Measurements from ENCODE around the gene GMCL1. TPM values are rescaled to one million over a fixed set of nuclear protein-coding genes. Genes with fewer than 3 reads are reported as not detected.

GMCL1 gene
- total and polyA plus RNA-seq, 4 donors: 6.8 to 31.1 (median 10.8) TPM

- Histone ChIP-seq H3K27ac (ENCODE audit: low read depth in 1 of 2, low read length in 1 of 2) (no peak overlapping the region), H3K4me1 (ENCODE audit: control insufficient read depth in 5 of 5, insufficient read depth in 5 of 5, low read length in 5 of 5) (peaks cover 0 to 1% (median 0%) of the 10 kb centered on the region in 5 donors), H3K36me3 (ENCODE audit: control insufficient read depth in 4 of 4, insufficient read depth in 4 of 4, low read length in 4 of 4) (peaks cover 0 to 31% (median 12%) of the 10 kb centered on the region in 4 donors), H3K9me3 (ENCODE audit: control insufficient read depth in 4 of 4, insufficient read depth in 3 of 4, low read length in 3 of 4) (no peaks in the 10 kb centered on the region), H3K27me3 (ENCODE audit: control insufficient read depth in 3 of 3, insufficient read depth in 3 of 3, low read length in 2 of 3) (no peaks in the 10 kb centered on the region), H3K9ac (ENCODE audit: insufficient read depth in 1 of 2, low read length in 2 of 2) (no peak overlapping the region), H3K4me3 (no peak overlapping the region)
- TF ChIP-seq CTCF (IDR thresholded peaks at IDR 0.05; ENCODE audit: control extremely low read depth, extremely low read depth): no peak
- ATAC-seq (ENCODE audit: insufficient read depth, low FRiP score) (no peak), DNase-seq (no peak)
- WGBS, 2 donors: 90 to 95% methylated on average over 6 of the region's 6 CpGs
Measured at GRCh38 chr2:69810550-69810949, 18.9 kb upstream of the GMCL1 start.

GRCh38 chr2:69811018-69811417 is 18.4 kb upstream of the GMCL1 start:
- Histone ChIP-seq H3K9me3 (ENCODE audit: control insufficient read depth in 4 of 4, insufficient read depth in 3 of 4, low read length in 3 of 4) (no peaks in the 10 kb centered on the region), H3K4me1 (ENCODE audit: control insufficient read depth in 5 of 5, insufficient read depth in 5 of 5, low read length in 5 of 5) (peaks cover 0 to 1% (median 0%) of the 10 kb centered on the region in 5 donors), H3K27ac (ENCODE audit: low read depth in 1 of 2, low read length in 1 of 2) (no peak overlapping the region), H3K27me3 (ENCODE audit: control insufficient read depth in 3 of 3, insufficient read depth in 3 of 3, low read length in 2 of 3) (no peaks in the 10 kb centered on the region), H3K4me3 (no peak overlapping the region), H3K9ac (ENCODE audit: insufficient read depth in 1 of 2, low read length in 2 of 2) (no peak overlapping the region), H3K36me3 (ENCODE audit: control insufficient read depth in 4 of 4, insufficient read depth in 4 of 4, low read length in 4 of 4) (peaks cover 0 to 30% (median 12%) of the 10 kb centered on the region in 4 donors)
- no peak for DNase-seq
- 86 to 92% methylated on average over 5 of the region's 5 CpGs for WGBS, 2 donors
- no peak for ATAC-seq (ENCODE audit: insufficient read depth, low FRiP score)
- no peak for TF ChIP-seq CTCF (IDR thresholded peaks at IDR 0.05; ENCODE audit: control extremely low read depth, extremely low read depth)

GRCh38 chr2:69811591-69811990 is 17.9 kb upstream of the GMCL1 start:
- H3K27me3 ChIP-seq (ENCODE audit: control insufficient read depth in 3 of 3, insufficient read depth in 3 of 3, low read length in 2 of 3): no peaks in the 10 kb centered on the region
- H3K4me3 ChIP-seq: no peak overlapping the region
- peaks cover 0 to 1% (median 0%) of the 10 kb centered on the region in 5 donors for H3K4me1 ChIP-seq (ENCODE audit: control insufficient read depth in 5 of 5, insufficient read depth in 5 of 5, low read length in 5 of 5)
- ATAC-seq (ENCODE audit: insufficient read depth, low FRiP score) (no peak), DNase-seq (no peak)
- H3K9ac ChIP-seq (ENCODE audit: insufficient read depth in 1 of 2, low read length in 2 of 2): no peak overlapping the region
- H3K27ac ChIP-seq (ENCODE audit: low read depth in 1 of 2, low read length in 1 of 2): no peak overlapping the region
- WGBS, 2 donors: 88 to 93% methylated on average over 3 of the region's 3 CpGs
- H3K36me3 ChIP-seq (ENCODE audit: control insufficient read depth in 4 of 4, insufficient read depth in 4 of 4, low read length in 4 of 4): peaks cover 0 to 26% (median 12%) of the 10 kb centered on the region in 4 donors
- no peaks in the 10 kb centered on the region for H3K9me3 ChIP-seq (ENCODE audit: control insufficient read depth in 4 of 4, insufficient read depth in 3 of 4, low read length in 3 of 4)
- no peak for TF ChIP-seq CTCF (IDR thresholded peaks at IDR 0.05; ENCODE audit: control extremely low read depth, extremely low read depth)

GRCh38 chr2:69815717-69816116 is 13.7 kb upstream of the GMCL1 start:
- DNase-seq (no peak), ATAC-seq (ENCODE audit: insufficient read depth, low FRiP score) (no peak)
- Histone ChIP-seq H3K9ac (ENCODE audit: insufficient read depth in 1 of 2, low read length in 2 of 2) (no peak overlapping the region), H3K27ac (ENCODE audit: low read depth in 1 of 2, low read length in 1 of 2) (no peak overlapping the region), H3K4me1 (ENCODE audit: control insufficient read depth in 5 of 5, insufficient read depth in 5 of 5, low read length in 5 of 5) (peaks cover 0 to 18% (median 2%) of the 10 kb centered on the region in 5 donors), H3K27me3 (ENCODE audit: control insufficient read depth in 3 of 3, insufficient read depth in 3 of 3, low read length in 2 of 3) (no peaks in the 10 kb centered on the region), H3K9me3 (ENCODE audit: control insufficient read depth in 4 of 4, insufficient read depth in 3 of 4, low read length in 3 of 4) (no peaks in the 10 kb centered on the region), H3K36me3 (ENCODE audit: control insufficient read depth in 4 of 4, insufficient read depth in 4 of 4, low read length in 4 of 4) (peaks cover 0 to 13% (median 6%) of the 10 kb centered on the region in 4 donors), H3K4me3 (no peak overlapping the region)
- WGBS, 2 donors: 81 to 86% methylated on average over 1 of the region's 1 CpG
- no peak for TF ChIP-seq CTCF (IDR thresholded peaks at IDR 0.05; ENCODE audit: control extremely low read depth, extremely low read depth)

All from lung (tissue), 12 donors.